ENCODE results near the gene CCDC91. TPM values are rescaled to one million over a fixed set of nuclear protein-coding genes. Genes with fewer than 3 reads are reported as not detected.
A peak's percentile ranks its signal among the peaks of the same experiment; 100 is the strongest.

CCDC91 gene
- total RNA-seq, 1 donor from 2014 or later: 46.3 TPM

DNA sequence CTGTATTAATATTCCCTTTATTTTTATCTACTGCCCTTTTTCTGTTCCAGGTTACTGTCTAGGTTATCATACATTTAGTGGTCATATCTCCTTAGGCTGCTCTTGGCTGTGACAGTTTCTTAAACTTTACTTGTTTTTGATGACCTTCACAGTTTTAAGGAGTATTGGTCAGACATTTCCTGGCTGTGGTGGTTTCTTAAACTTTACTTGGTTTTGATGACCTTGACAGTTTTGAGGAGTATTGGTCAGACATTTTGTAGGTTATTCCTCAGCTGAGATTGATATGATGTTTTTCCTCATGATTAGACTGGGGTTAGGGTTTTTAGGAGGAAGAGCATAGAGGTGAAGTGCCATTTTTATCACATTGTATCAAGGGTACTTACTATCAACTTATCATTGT is 36.4 kb downstream of the CCDC91 start:
- ChIA-PET CTCF (no interaction called here), POLR2A (no interaction called here)
- H3K27me3 Mint-ChIP-seq: no peaks in the 10 kb centered on the region
- H3K9me3 Mint-ChIP-seq: no peaks in the 10 kb centered on the region
- peaks cover 68% of the 10 kb centered on the region for H3K4me1 Mint-ChIP-seq
- intact Hi-C loops (cut with micrococcal nuclease): no loop called here
- peaks cover 35% of the 10 kb centered on the region for H3K36me3 Mint-ChIP-seq (ENCODE audit: low read depth)
- TF ChIP-seq, protein P1, sequence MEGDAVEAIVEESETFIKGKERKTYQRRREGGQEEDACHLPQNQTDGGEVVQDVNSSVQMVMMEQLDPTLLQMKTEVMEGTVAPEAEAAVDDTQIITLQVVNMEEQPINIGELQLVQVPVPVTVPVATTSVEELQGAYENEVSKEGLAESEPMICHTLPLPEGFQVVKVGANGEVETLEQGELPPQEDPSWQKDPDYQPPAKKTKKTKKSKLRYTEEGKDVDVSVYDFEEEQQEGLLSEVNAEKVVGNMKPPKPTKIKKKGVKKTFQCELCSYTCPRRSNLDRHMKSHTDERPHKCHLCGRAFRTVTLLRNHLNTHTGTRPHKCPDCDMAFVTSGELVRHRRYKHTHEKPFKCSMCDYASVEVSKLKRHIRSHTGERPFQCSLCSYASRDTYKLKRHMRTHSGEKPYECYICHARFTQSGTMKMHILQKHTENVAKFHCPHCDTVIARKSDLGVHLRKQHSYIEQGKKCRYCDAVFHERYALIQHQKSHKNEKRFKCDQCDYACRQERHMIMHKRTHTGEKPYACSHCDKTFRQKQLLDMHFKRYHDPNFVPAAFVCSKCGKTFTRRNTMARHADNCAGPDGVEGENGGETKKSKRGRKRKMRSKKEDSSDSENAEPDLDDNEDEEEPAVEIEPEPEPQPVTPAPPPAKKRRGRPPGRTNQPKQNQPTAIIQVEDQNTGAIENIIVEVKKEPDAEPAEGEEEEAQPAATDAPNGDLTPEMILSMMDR (IDR thresholded peaks at IDR 0.05): no peak
- H3K27ac Mint-ChIP-seq: peak overlapping the region; percentile 38
- no peak for DNase-seq
- ATAC-seq (ENCODE audit: low read depth): no peak
- no peak overlapping the region for H3K4me3 Mint-ChIP-seq

DNA sequence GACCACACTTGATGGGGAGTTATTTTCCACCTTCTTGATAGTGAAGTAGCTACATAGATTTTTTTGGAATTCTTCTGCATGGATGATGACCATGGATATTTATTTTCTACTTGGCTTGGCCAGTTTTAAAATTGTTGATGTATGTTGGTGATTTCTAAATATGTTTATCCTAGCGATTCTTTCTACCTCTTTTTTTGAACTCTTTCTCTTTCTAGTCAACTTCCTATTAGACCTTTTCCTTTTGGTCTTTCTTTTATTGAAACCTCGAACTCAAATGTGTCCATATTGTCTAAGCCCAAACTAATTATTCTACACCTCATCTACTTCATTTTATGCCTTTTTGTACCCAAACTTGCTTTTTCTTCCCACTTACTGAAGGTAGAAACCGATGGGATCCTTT is 37.0 kb downstream of the CCDC91 start:
- no peak for DNase-seq
- Mint-ChIP-seq H3K27ac (no peak overlapping the region), H3K4me1 (peaks cover 63% of the 10 kb centered on the region), H3K27me3 (no peaks in the 10 kb centered on the region), H3K9me3 (no peaks in the 10 kb centered on the region), H3K36me3 (ENCODE audit: low read depth) (peaks cover 35% of the 10 kb centered on the region), H3K4me3 (no peak overlapping the region)
- POLR2A ChIA-PET: no interaction called here
- TF ChIP-seq, protein P1 (IDR thresholded peaks at IDR 0.05): no peak
- CTCF ChIA-PET: no interaction called here
- ATAC-seq (ENCODE audit: low read depth): no peak
- intact Hi-C loops (cut with micrococcal nuclease): no loop called here

DNA sequence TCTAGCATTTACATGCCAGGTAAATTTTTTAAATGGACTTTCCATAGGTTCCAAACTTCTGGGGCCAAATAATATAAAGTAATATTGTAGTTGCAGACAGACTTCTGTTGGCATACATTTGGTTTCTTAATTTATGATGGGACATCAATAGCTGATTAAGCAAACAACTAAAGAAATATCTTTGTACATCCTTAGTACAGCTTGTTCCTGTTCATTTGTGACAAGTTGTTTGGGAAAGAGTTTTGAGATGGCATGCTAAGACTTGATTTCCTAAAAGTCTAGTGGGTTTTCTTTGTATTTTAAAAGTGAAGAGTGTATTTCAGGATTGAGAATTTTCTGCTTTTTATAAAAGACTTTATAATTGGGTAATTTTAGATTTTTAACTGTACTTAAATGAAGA is 41.0 kb downstream of the CCDC91 start:
- H3K27me3 Mint-ChIP-seq: no peaks in the 10 kb centered on the region
- DNase-seq (no peak), ATAC-seq (ENCODE audit: low read depth) (no peak)
- peaks cover 49% of the 10 kb centered on the region for H3K4me1 Mint-ChIP-seq
- no peaks in the 10 kb centered on the region for H3K9me3 Mint-ChIP-seq
- intact Hi-C loops (cut with micrococcal nuclease): no loop called here
- H3K4me3 Mint-ChIP-seq: no peak overlapping the region
- TF ChIP-seq, protein P1 (IDR thresholded peaks at IDR 0.05): no peak
- ChIA-PET POLR2A (no interaction called here), CTCF (no interaction called here)
- peaks cover 30% of the 10 kb centered on the region for H3K36me3 Mint-ChIP-seq (ENCODE audit: low read depth)
- no peak overlapping the region for H3K27ac Mint-ChIP-seq

DNA sequence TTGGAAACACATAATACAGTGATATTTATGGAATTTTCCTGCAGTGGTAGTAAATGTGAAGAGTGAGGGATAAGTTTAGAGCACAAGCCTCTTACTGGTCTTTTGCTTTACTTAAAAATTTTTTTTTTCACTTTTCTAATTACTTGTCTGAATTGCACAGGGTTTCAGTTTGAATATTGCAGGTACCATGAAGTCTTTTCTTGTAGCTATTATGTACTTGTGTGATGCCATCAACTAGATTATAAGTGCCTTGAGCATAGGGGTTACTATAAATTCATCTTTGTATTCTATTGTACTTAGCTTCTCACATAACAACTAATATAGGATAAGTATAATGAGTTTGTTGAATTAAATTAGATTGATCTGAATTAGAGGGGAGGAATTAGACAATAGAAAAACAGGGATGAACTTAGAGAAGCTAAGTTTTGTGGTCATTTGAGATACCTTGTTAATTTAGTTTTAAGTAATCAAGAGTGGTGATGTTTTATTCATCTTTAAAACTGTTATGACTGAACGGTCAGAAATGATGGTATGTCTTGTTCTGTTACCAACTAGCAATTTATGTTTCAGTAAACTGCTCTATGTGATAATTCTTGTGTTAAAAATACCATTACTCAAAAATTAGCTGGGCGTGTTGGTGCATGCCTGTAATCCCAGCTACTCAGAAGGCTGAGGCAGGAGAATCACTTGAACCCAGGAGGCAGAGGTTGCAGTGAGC is 42.1 kb downstream of the CCDC91 start:
- Mint-ChIP-seq H3K4me3 (no peak overlapping the region), H3K27me3 (no peaks in the 10 kb centered on the region), H3K9me3 (no peaks in the 10 kb centered on the region), H3K27ac (no peak overlapping the region), H3K36me3 (ENCODE audit: low read depth) (peaks cover 22% of the 10 kb centered on the region), H3K4me1 (peaks cover 40% of the 10 kb centered on the region)
- intact Hi-C loops (cut with micrococcal nuclease): no loop called here
- DNase-seq (no peak), ATAC-seq (ENCODE audit: low read depth) (no peak)
- POLR2A ChIA-PET: no interaction called here
- CTCF ChIA-PET: no interaction called here
- TF ChIP-seq, protein P1 (IDR thresholded peaks at IDR 0.05): no peak

DNA sequence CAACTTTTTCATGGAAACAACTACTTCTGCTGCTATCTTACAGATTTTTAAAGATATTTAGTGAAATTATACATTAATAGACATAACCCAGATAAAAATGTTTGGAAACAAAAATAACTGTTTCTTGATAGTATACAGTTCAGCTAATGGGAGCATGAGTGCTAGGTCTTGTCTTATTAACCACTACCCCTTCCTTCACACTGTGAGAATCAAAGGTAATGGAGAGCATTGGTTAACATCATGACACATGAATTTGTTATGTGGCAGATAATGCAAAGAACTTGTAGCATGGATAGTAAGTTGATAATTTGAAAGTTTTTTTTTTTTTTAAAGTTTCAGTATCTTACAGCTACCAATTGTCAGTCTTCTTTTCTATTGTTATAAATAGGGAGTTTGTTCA is 44.2 kb downstream of the CCDC91 start:
- no peaks in the 10 kb centered on the region for H3K27me3 Mint-ChIP-seq
- POLR2A ChIA-PET: no interaction called here
- no peak overlapping the region for H3K4me3 Mint-ChIP-seq
- no peaks in the 10 kb centered on the region for H3K9me3 Mint-ChIP-seq
- CTCF ChIA-PET: interaction anchor here (0.6 kb wide), 1 partner anchor 774 kb away, joined by 3 read pairs; no protein-coding TSS in a partner anchor
- no peak overlapping the region for H3K27ac Mint-ChIP-seq
- H3K36me3 Mint-ChIP-seq (ENCODE audit: low read depth): peaks cover 13% of the 10 kb centered on the region
- intact Hi-C loops (cut with micrococcal nuclease): no loop called here
- H3K4me1 Mint-ChIP-seq: peaks cover 26% of the 10 kb centered on the region
- ATAC-seq (ENCODE audit: low read depth) (no peak), DNase-seq (no peak)
- TF ChIP-seq, protein P1 (IDR thresholded peaks at IDR 0.05): no peak

Data from activated B cell treated with CpG ODN at 0.5 μM for 24 hours (primary cell).